ENCODE data around the gene PALMD.
A peak's percentile ranks its signal among the peaks of the same experiment; 100 is the strongest.

Gene PALMD

DNA sequence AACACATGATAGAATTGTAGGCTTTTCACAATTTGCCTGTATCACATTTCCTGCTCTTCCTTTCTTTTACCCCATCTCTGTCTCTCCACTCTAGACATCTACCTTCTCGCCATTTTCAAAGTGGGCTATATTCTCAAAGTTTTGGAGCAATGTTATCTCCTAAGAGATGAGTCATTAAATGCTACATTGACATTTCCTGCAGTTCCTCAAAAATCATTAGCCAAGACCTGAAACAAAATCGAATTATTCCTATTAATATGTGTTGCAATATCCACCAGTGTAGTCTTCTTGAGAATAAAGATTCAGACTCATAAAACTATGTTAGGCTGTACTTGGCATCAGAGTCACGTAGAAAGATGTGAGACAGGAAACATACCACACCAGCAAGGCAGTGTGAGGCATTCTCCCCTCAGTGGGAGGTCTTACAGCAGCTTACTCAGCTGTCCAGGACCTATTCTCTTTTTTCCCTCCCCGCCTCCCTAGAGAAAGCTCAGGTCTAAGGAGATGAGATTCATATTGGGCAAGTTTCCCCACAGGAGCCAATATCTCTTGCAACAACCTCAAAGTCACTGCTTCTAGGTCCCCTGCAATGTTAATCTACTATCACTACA is 81.8 kb downstream of the PALMD start:
- Histone ChIP-seq H3K27ac (peak overlapping the region in 4 of 11 experiments; percentile 15 to 64 (median 49); a peak in 4 of 22 replicates), H3K27me3 (no peaks in the 10 kb centered on the region), H4K20me1 (no peaks in the 10 kb centered on the region), H3K9me3 (replicated peaks in 1 of 11) (no peaks in the 10 kb centered on the region), H3K36me3 (no peaks in the 10 kb centered on the region), H3K4me3 (no peak overlapping the region), H3K4me2 (peak overlapping the region in 8 of 11 experiments; percentile 22 to 87 (median 56); a peak in 11 of 22 replicates), H3K9ac (peak overlapping the region in 2 of 11 experiments; percentile 9 to 54; a peak in 2 of 22 replicates), H3K4me1 (peaks cover 9 to 24% (median 15%) of the 10 kb centered on the region in 10 experiments; a peak in 17 of 20 replicates)
- TF ChIP-seq Cebpa-rat (IDR thresholded peaks at IDR 0.05): no peak

DNA sequence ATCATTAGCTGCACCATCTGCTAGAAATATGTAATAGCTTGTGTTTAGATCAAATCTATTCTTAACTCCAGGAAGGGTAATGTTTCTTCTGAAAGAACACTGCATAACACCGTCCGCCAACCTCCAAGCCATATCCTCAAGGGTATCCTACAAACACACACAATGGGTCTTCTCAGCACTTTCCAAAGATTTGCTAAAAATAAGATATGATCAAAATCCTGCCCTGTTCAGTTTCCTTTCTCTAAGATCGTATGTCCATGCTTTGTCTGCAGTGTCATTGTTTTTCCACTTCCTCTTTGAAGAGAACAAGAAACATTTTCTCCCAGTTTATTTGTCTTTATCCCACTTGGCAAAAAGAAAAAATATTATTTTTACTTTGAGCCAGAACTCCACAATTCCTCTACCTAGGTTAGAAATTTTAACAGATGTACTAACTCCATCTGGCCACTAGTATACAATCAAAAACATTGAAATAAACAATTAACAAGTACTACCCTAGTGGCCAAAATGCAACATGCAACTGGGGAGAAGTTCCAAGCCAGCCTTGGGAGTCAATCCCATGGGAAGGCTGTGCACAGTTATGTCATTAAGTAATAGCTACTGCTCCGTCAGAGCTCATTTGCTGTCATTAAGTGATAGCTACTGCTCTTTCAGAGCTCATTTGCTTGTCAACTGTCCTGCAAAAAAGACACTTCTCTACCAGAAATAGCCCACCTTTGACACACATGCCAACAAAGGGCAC is 82.8 kb downstream of the PALMD start:
- Histone ChIP-seq H3K4me3 (peak overlapping the region in 2 of 10 experiments; percentile 27 to 28; a peak in 1 of 20 replicates), H3K27me3 (no peaks in the 10 kb centered on the region), H3K9me3 (replicated peaks in 1 of 11) (no peaks in the 10 kb centered on the region), H3K4me2 (peak overlapping the region in 8 of 11 experiments; percentile 22 to 87 (median 56); a peak in 15 of 22 replicates), H3K4me1 (peaks cover 9 to 24% (median 15%) of the 10 kb centered on the region in 10 experiments; a peak in 17 of 20 replicates), H3K27ac (peak overlapping the region in 5 of 11 experiments; percentile 14 to 64 (median 47); a peak in 7 of 22 replicates), H4K20me1 (no peaks in the 10 kb centered on the region), H3K9ac (peak overlapping the region in 4 of 11 experiments; percentile 8 to 54 (median 26); a peak in 4 of 22 replicates), H3K36me3 (no peaks in the 10 kb centered on the region)
- TF ChIP-seq Cebpa-rat (IDR thresholded peaks at IDR 0.05): no peak

DNA sequence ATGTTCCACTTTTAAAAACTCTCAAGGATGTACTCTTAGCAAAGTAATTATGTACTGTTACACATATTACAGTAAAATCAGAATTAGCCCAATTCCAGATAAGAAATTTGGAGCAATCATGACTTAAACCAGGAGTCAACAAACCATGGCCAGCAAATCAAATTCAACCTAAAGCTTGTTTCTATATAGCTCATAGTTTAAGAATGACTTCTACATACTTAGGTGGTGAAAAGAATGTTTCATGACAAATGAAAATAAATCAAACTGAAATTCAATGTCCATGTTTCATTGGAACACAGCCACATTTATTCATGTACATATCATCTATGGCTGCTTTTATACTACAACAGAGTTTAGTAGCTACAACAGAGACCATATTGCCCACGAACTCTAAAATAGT is 85.5 kb downstream of the PALMD start:
- no peak for TF ChIP-seq Cebpa-rat (IDR thresholded peaks at IDR 0.05)
- Histone ChIP-seq H3K36me3 (no peaks in the 10 kb centered on the region), H3K9me3 (replicated peaks in 1 of 11) (no peaks in the 10 kb centered on the region), H4K20me1 (no peaks in the 10 kb centered on the region), H3K4me3 (no peak overlapping the region), H3K4me2 (no peak overlapping the region), H3K27ac (no peak overlapping the region), H3K27me3 (no peaks in the 10 kb centered on the region), H3K9ac (no peak overlapping the region), H3K4me1 (peaks cover 9 to 24% (median 15%) of the 10 kb centered on the region in 10 experiments; a peak in 17 of 20 replicates)

DNA sequence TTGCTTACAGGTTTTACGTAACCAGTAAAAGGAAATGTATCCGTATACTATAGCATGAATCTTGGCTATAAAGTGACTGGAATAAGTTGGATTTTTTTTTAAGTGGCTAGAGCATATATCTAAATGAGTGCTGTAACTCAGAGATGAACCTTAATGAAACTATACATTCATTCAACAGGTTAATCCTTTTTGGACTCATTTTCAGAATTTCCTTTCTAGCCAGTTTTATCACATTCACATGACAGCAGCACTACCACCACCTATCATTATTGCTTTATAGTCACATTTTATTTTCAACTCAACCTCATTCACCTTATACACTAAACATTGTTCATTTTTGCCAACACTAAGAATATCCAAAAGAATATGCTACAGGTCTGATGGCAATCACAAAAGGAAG is 89.9 kb downstream of the PALMD start:
- Histone ChIP-seq H3K27ac (no peak overlapping the region), H3K9ac (no peak overlapping the region), H3K27me3 (no peaks in the 10 kb centered on the region), H3K4me2 (no peak overlapping the region), H3K9me3 (replicated peaks in 1 of 11) (no peaks in the 10 kb centered on the region), H4K20me1 (no peaks in the 10 kb centered on the region), H3K4me3 (no peak overlapping the region), H3K36me3 (no peaks in the 10 kb centered on the region), H3K4me1 (no peaks in the 10 kb centered on the region)
- TF ChIP-seq Cebpa-rat (IDR thresholded peaks at IDR 0.05): no peak

DNA sequence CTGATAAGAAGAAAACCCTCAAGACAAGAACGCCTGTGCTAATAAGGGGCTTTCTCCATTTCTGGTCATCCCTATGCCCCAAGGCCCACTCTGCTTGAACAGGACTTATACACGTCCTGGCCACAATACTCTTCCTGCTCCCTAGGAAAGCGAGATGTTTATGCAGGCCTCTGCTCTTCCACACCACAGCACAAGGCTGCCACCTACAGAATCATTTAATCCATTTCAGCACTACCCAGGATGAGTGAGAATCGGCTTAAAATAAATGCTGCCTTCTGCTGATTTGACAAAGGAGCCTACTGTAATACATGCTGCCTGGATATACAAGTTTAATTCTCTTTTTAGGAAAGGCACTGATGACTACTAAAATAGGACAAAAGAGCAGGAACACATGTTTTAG is 91.1 kb downstream of the PALMD start:
- H3K27ac ChIP-seq: no peak overlapping the region
- no peaks in the 10 kb centered on the region for H3K9me3 ChIP-seq (replicated peaks in 1 of 11)
- no peak for TF ChIP-seq Cebpa-rat (IDR thresholded peaks at IDR 0.05)
- H3K4me1 ChIP-seq: no peaks in the 10 kb centered on the region
- H3K4me2 ChIP-seq: no peak overlapping the region
- H3K36me3 ChIP-seq: no peaks in the 10 kb centered on the region
- no peaks in the 10 kb centered on the region for H3K27me3 ChIP-seq
- no peak overlapping the region for H3K9ac ChIP-seq
- H3K4me3 ChIP-seq: no peak overlapping the region
- H4K20me1 ChIP-seq: no peaks in the 10 kb centered on the region

DNA sequence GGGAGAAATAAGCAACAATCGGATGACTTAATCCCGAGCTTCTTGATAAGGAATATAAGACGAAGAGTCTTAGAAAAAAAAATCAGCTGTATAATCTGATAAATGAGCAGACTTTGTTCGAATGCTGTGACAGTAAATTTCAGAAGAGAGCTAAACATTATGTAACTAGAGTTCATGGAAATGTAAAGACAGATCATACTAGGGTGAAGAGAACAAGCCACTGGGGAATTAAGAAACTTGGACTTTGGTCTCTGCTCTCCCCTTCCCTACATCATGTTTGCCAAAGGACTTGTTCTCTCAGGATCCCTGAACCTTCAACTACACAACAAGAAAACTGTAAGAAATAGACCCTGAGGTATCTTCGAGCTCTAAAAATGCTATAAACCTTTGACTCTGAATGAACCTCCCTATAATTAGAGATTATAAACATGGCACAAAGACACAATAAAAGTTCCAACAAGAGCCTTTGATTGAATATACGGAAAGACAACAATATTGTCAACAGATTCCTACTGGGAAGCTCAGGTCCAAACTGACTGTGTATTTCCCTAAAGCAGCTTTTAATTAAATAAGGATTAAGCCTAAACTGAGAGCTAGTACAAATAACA is 93.0 kb downstream of the PALMD start:
- no peak for TF ChIP-seq Cebpa-rat (IDR thresholded peaks at IDR 0.05)
- H3K27me3 ChIP-seq: no peaks in the 10 kb centered on the region
- H3K4me3 ChIP-seq: no peak overlapping the region
- no peak overlapping the region for H3K4me2 ChIP-seq
- H3K4me1 ChIP-seq: no peaks in the 10 kb centered on the region
- no peaks in the 10 kb centered on the region for H4K20me1 ChIP-seq
- H3K9ac ChIP-seq: no peak overlapping the region
- no peaks in the 10 kb centered on the region for H3K9me3 ChIP-seq (replicated peaks in 1 of 11)
- no peaks in the 10 kb centered on the region for H3K36me3 ChIP-seq
- H3K27ac ChIP-seq: no peak overlapping the region

DNA sequence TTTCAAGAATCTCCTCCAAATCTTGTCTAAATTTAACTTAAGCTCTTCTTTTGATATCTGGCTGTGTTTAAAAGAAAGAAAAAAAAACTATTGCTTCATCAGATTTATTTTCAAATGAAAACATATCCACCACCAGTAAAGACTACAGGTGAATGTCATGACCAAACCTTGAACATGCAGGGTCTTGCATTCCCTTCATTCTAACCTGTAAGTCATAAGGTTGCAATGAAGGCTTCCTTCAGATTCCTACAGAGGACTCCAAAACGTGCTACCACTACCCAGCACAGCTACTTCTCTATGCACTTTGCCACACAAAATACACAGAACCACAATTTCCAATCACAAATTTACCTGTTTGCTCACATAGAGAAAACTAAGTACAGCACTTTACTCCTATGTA is 94.2 kb downstream of the PALMD start:
- no peak for TF ChIP-seq Cebpa-rat (IDR thresholded peaks at IDR 0.05)
- Histone ChIP-seq H3K36me3 (no peaks in the 10 kb centered on the region), H3K4me2 (no peak overlapping the region), H3K9ac (no peak overlapping the region), H3K4me3 (no peak overlapping the region), H3K27ac (no peak overlapping the region), H4K20me1 (no peaks in the 10 kb centered on the region), H3K27me3 (no peaks in the 10 kb centered on the region), H3K9me3 (replicated peaks in 1 of 11) (no peaks in the 10 kb centered on the region), H3K4me1 (no peaks in the 10 kb centered on the region)
